ENCODE data around the gene KIAA0753.

KIAA0753 gene

DNA sequence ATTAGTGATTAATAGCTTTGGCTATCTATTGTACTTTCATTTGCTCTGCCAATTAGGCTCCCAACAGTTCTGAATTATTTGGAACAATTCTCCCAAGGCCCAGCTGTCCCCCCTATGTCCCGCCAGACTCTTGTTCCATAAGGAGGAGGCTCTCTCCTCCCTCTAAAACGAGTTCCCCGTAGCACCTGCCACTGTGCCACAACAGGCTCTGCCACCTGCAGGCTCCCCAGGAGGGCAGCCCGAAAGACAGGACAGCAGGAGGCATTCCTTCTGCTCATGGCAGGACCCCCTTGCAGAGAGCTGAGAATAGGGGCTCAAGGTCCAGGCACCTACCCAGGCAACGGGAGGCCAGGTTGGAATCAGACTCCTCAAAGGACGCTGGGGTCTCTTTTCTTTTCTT is 93.2 kb downstream of the KIAA0753 start:
- Mint-ChIP-seq H3K9me3 (no peaks in the 10 kb centered on the region), H3K4me3 (no peak overlapping the region), H3K27ac (no peak overlapping the region), H3K4me1 (peaks cover 25% of the 10 kb centered on the region), H3K27me3 (no peaks in the 10 kb centered on the region)
- ATAC-seq = no peak
- DNase-seq = no peak

DNA sequence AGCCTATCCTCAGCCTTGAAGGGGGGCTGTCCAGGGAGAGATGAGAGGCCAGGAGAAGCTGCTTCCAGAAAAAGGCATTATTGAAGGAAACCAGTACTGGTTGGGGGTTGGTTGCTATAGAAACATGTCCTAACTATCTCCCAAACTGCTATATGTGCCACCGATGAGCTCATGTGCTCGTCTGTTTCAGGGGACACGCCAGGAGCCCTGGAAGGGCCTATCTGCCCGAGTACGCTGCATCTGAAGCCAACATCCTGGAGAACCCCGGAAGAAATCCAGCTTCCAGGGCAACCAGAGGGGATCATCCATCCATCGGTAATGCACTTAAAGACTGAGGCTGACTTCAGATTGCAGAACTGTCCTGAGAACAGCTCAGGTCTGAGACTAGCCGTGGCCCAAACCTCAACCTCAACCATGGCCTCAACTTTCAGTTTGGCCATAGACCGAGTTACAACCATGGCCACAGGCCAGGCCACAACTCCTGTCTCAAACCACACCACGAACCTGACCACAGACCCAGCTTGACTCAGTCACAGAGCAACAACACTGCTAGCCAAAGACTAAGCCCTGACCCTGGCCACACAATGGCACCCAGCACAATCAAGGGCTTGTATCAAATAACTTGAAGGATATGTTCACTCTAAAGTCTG is 94.3 kb downstream of the KIAA0753 start:
- H3K27me3 Mint-ChIP-seq = no peaks in the 10 kb centered on the region
- no peaks in the 10 kb centered on the region for H3K9me3 Mint-ChIP-seq
- no peak overlapping the region for H3K4me3 Mint-ChIP-seq
- peak overlapping the region in 1 of 2 donors; percentile 83 for H3K27ac Mint-ChIP-seq
- ATAC-seq (peak; percentile 25), DNase-seq (no peak)
- H3K4me1 Mint-ChIP-seq = peaks cover 25% of the 10 kb centered on the region

DNA sequence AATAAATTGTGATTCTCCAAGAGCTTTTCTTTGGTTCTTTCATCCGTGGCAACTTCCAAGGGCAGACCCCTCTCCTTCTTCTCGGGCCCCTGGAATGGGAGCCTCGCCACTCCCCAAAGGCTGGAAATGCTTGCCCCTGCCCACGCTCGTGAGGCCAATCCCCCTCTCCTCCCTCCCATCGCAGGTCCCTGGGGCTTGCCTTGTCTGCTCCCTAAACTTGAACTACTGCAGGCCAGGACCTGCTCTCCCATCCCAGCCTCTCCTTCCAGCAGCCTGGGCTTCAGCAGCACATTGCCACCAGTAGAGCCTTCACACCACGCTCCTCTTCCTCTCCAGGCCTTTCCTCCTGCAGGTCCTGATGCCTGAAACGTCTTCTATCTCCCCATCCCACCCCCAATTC is 95.2 kb downstream of the KIAA0753 start:
- Mint-ChIP-seq H3K9me3 (no peaks in the 10 kb centered on the region), H3K27me3 (no peaks in the 10 kb centered on the region), H3K27ac (no peak overlapping the region), H3K4me3 (no peak overlapping the region), H3K4me1 (peaks cover 25% of the 10 kb centered on the region)
- ATAC-seq = no peak
- no peak for DNase-seq

DNA sequence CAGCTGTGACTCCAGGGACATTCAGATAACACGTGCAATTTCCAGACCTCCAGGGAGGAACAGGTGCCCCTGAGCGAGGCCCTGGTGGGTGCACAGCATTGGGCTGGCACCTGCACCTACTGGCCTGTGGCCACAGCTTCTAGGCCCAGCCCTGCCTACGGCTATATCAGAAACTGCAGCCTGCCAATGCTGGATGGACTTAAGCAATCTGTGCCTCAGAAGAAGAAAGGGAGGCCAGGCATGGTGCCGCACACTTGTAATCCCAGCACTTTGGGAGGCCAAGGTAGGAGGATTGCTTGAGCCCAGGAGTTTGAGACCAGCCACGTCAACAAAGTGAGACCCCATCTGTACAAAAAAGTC is 96.5 kb downstream of the KIAA0753 start:
- no peak for DNase-seq
- H3K27me3 Mint-ChIP-seq = no peaks in the 10 kb centered on the region
- no peak overlapping the region for H3K27ac Mint-ChIP-seq
- no peak overlapping the region for H3K4me3 Mint-ChIP-seq
- no peak for ATAC-seq
- no peaks in the 10 kb centered on the region for H3K9me3 Mint-ChIP-seq
- peaks cover 17% of the 10 kb centered on the region for H3K4me1 Mint-ChIP-seq

DNA sequence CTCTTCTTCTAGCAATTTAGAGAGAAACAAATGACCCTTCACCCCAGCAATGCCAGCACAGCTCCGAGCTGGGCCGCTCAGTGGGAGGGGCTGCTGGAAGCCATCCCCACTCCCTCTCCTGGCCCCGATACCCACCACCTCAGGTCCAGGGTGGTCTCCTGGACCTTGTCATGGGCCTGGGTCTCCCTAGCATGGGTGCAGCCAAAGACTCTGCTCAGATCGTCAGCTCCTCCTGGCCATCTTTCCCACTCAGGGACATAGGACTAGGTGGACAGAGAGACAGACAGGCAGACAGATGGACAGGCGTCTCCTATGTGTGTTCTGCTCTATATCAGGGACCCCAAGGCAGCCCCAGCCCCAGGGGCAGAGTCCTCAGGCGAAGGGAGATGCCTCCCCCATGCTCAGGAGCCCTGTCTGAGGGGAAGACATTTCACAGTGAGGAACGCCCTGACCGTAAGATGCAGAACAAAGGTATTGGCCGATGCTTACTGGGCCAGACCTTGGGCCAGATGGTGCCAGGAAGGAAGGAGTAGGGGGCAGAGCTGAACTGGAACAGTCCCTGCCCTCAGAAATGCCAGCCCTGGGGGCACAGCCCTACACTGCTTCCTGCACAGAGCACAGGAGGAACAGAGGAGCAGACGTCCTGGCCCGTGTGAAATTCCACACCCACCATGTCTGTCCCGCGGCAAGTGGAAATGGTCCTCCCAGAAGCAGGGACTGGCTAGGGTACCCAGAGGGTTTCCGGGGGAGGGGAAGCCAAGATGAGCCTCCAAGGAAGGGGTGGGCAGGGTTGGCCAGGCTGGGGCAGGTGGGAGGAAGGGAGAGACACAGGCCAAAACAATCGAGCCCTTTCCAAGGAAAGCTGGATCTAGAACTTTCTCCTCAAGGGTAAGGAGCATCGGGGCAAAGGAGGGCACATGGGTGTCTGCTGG is 97.2 kb downstream of the KIAA0753 start:
- Mint-ChIP-seq H3K27me3 (no peaks in the 10 kb centered on the region), H3K4me3 (no peak overlapping the region), H3K9me3 (no peaks in the 10 kb centered on the region), H3K27ac (no peak overlapping the region), H3K4me1 (peaks cover 11% of the 10 kb centered on the region)
- ATAC-seq = no peak
- no peak for DNase-seq

DNA sequence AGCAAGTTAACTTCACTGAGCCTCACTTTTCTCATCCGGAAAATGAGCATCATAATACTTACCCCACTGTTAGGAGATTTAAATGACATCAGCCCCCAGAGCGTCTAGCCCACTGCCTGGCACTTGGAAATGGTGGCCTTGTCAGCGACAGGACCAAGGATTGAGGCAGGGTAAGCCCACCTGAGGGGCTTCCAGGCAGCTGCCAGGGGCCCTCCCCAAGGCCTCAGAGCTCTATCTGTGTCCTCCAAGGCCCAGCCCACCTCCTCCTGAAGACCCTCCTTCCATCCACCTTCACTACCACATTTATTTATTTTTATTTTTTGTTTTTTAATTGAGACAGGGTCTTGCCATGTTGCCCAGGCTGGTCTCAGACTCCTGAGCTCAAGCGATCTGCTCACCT is 97.9 kb downstream of the KIAA0753 start:
- Mint-ChIP-seq H3K4me1 (peaks cover 5% of the 10 kb centered on the region), H3K27me3 (no peaks in the 10 kb centered on the region), H3K4me3 (no peak overlapping the region), H3K9me3 (no peaks in the 10 kb centered on the region), H3K27ac (no peak overlapping the region)
- no peak for ATAC-seq
- no peak for DNase-seq

DNA sequence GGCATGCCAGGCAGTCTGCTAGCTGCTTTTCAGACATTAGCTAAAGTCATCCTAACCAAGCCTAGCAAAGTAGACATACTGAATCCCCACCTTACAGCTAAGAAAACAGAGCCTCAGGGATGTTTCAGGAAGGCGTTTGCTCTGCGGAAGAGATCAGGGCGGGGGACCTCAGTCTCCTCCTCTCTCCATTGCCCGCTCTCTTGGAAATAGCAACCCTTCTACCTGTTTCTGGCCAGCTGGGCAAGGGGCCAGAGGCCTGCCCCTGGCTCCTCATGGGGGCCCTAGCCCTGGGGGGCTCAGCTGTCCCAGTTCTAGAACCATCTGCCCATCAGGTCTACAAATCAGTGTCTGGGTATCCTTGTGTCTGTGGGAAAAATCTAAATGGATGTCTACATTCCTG is 98.6 kb downstream of the KIAA0753 start:
- no peaks in the 10 kb centered on the region for H3K9me3 Mint-ChIP-seq
- H3K4me3 Mint-ChIP-seq = no peak overlapping the region
- H3K27ac Mint-ChIP-seq = no peak overlapping the region
- no peaks in the 10 kb centered on the region for H3K27me3 Mint-ChIP-seq
- DNase-seq (no peak), ATAC-seq (no peak)
- peaks cover 5% of the 10 kb centered on the region for H3K4me1 Mint-ChIP-seq

DNA sequence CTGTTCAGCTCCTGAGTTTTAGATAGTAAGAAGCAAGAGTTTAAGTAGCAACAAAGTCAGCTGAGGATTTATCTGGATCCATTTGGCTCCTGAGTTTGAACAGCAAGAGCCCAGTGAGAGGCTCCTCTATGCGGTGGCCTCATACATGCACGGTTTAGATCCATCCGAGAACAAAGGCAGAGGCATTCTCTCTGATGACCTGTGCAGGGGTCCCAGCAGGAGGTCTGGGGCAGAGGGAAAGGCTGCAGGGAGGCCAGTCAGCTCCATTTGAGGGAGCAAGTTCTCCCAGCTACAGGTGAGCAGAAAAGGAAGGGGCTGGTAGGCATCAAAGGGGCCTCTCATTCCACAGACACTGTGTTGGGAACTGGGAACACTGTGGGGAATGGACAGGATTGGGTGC is 100.6 kb downstream of the KIAA0753 start:
- DNase-seq (no peak), ATAC-seq (no peak)
- no peaks in the 10 kb centered on the region for H3K4me1 Mint-ChIP-seq
- no peaks in the 10 kb centered on the region for H3K9me3 Mint-ChIP-seq
- H3K4me3 Mint-ChIP-seq = no peak overlapping the region
- no peaks in the 10 kb centered on the region for H3K27me3 Mint-ChIP-seq
- no peak overlapping the region for H3K27ac Mint-ChIP-seq

DNA sequence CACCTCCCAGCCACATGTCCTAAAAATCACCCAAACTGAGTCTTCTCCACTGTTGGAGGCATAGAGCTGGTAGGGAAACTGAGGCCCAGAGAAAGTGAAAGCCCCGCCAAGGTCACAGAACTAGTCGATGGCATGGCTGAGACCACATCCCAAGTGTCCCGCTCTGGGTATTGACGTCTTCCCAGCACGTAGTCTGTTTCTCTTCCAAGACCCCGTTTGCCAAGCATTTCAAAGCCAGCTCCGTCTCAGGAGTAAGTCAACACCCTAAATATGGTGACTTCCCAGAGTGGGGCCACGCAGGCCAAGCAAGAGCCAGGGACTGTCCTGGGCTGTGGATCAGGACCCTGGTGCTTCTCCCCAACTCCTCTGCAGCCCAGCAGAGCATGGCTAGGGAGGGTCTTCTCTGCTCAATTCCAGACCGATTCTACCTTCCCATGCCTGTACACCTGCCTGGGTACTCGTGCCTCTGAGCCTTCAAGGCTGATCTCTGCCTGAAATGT is 103.9 kb downstream of the KIAA0753 start:
- H3K9me3 Mint-ChIP-seq = no peaks in the 10 kb centered on the region
- ATAC-seq (no peak), DNase-seq (no peak)
- no peak overlapping the region for H3K27ac Mint-ChIP-seq
- no peaks in the 10 kb centered on the region for H3K27me3 Mint-ChIP-seq
- peaks cover 6% of the 10 kb centered on the region for H3K4me1 Mint-ChIP-seq
- H3K4me3 Mint-ChIP-seq = no peak overlapping the region

DNA sequence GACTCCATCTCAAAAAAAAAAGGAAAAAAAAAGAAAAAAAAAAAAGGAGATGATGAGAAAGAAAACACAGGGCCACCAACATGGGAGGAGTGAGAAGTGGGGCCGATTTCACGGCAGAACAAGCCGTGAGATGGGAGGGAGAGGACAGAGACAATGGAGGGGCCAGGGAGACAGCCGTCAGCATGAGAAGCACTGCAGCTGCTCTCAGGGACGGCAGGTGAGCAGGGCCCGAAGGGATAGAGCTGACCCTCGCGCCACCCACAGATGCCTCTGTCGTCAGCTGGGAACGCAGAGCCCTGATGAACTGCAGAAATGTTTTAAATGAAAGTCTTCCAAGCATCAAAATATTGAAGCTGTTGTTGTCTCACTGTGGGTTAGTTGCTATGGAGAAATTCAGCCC is 104.5 kb downstream of the KIAA0753 start:
- H3K4me1 Mint-ChIP-seq = peaks cover 6% of the 10 kb centered on the region
- H3K27me3 Mint-ChIP-seq = no peaks in the 10 kb centered on the region
- ATAC-seq (no peak), DNase-seq (no peak)
- H3K27ac Mint-ChIP-seq = no peak overlapping the region
- no peaks in the 10 kb centered on the region for H3K9me3 Mint-ChIP-seq
- no peak overlapping the region for H3K4me3 Mint-ChIP-seq

DNA sequence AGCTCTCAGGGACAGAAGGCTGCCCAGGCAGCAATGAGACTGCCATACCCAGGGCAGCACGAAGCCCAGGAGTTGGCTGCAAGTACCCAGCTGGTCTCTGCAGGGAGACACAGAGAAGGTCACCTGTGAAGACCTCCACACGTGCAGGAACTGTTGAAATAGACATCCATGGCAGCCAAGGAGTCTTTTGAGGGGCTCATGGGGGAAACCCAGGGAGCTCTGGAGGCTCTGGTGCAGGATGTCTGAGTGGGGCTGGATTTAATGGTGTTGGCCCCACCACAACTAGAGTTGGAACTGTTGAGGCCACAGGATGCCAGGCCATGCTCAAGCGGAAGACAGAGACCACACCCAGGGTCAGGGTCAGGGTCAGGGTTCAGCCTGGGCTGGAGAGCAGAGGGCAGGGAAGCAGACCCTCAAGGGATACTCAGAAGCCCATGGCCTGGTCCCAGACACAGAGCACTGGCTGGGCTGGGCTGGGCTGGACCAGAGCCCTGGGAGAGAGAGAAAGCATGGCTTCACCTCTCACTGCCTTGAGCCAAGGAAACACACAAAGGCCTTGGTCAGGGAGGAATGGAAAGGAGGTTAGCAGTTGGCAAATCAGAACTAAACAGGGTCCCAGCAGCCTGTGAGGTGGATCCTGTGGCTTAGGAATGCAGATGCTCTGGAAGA is 105.5 kb downstream of the KIAA0753 start:
- DNase-seq = no peak
- Mint-ChIP-seq H3K4me1 (peaks cover 6% of the 10 kb centered on the region), H3K4me3 (no peak overlapping the region), H3K9me3 (no peaks in the 10 kb centered on the region), H3K27ac (peak overlapping the region in 1 of 2 donors; percentile 74), H3K27me3 (no peaks in the 10 kb centered on the region)
- no peak for ATAC-seq

DNA sequence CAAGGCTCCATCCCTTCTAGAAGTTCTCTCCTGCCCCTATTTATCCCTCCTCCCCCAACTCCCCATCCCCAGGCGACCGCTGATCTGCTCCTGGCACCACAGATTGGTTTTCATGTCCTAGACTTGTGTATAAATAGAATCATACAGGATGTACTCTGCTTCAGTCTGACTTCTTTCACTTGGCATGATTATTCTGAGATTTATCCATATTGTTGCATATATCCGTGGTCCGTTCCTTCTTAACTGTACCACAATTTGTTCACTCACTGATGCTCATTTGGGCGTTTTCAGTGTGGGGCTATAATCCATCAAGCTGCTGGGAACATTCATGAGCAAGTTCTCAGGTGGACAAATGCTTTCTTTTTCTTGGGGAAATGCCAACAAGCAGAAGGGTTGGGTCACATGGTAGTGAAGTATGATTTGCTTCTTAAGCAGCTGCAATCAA is 108.0 kb downstream of the KIAA0753 start:
- Mint-ChIP-seq H3K4me3 (no peak overlapping the region), H3K27me3 (no peaks in the 10 kb centered on the region), H3K4me1 (peaks cover 6% of the 10 kb centered on the region), H3K27ac (no peak overlapping the region), H3K9me3 (no peaks in the 10 kb centered on the region)
- no peak for DNase-seq
- ATAC-seq = no peak

DNA sequence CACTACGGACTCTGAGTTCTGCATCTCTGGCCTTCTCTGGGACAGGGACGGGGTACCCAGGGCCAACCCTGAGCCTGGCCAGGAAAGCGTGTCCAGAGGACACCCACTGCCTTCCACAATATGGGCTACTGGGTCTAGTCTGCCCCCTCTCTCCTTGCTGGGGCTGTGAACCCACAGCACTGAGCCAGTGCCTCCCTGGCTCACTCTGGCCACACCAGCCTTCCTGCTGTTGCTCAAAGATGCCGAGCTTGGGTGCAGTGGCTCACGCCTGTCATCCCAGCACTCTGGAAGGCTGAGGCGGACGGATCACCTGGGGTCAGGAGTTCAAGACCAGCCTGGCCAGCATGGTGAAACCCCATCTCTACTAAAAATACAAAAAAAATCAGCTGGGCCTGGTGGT is 108.9 kb downstream of the KIAA0753 start:
- Mint-ChIP-seq H3K27me3 (no peaks in the 10 kb centered on the region), H3K4me1 (peaks cover 6% of the 10 kb centered on the region), H3K4me3 (no peak overlapping the region), H3K27ac (no peak overlapping the region), H3K9me3 (no peaks in the 10 kb centered on the region)
- DNase-seq (no peak), ATAC-seq (no peak)

DNA sequence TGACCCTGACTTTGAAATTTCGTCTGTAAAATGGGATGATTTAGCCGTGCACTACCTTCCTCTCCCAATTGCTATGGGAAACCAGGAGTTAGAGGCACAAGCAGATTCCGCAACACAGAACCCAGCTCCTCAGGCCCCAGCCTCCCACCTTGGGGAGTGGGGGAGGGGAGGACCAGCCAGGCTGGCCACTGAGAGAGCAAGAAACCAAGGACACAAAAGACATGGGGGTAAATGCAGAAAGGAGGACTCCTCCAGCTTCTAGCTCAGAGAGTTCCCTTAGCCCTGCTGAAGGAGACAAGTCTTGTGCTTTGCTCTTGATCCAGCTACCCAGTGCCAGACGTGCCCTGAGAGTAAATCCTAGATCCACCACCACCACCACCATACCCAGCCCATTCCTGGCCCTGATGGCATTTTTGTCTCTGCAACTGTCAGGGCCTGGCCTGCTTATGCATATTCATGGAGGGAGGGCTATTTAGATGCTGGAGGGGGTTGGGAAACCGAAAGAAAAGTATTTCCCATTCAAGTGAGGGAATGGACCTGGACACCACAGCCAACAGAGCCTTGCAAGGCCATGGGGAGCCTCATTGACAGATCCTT is 110.1 kb downstream of the KIAA0753 start:
- H3K27me3 Mint-ChIP-seq = no peaks in the 10 kb centered on the region
- DNase-seq (no peak), ATAC-seq (no peak)
- no peak overlapping the region for H3K27ac Mint-ChIP-seq
- no peak overlapping the region for H3K4me3 Mint-ChIP-seq
- H3K4me1 Mint-ChIP-seq = peaks cover 6% of the 10 kb centered on the region
- no peaks in the 10 kb centered on the region for H3K9me3 Mint-ChIP-seq

DNA sequence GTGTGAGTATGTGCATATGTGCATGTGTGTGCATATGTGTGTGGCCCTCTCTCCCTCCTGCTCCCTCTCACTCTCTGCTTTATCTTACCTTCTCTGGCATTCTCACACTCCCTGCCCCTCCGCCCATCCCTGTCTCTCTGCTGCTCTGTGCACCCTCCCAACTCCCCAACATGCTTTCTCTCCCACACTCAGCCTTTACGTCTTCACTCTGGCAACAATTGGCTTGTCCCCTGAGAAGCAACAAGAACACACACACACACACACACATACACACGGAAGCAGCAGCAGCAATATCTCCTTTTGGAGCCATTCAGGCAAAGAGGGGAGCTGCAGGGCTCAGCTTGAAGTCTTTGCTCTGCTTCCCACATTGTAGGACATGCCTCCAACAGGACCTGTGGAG is 112.0 kb downstream of the KIAA0753 start:
- H3K27me3 Mint-ChIP-seq = no peaks in the 10 kb centered on the region
- no peak for DNase-seq
- H3K27ac Mint-ChIP-seq = no peak overlapping the region
- ATAC-seq = no peak
- H3K4me3 Mint-ChIP-seq = no peak overlapping the region
- no peaks in the 10 kb centered on the region for H3K9me3 Mint-ChIP-seq
- H3K4me1 Mint-ChIP-seq = no peaks in the 10 kb centered on the region
